PC-9 (cell line): ENCODE data around the gene RNF8.

Source experiments
- CTCF ChIP-seq: fragments of 200-600 bp; sonication (generic); conservative IDR thresholded peaks from 2 replicates; pipeline ENCODE4 v1.6.1; 2017; ENCODE audit warnings: mixed run types, antibody characterized with exemption, mild to moderate bottlenecking, moderate library complexity
- EZH2 ChIP-seq: fragments of 200-600 bp; sonication (generic); IDR thresholded peaks from 2 replicates; pipeline ENCODE4 v1.8.0; 2017; ENCODE audit warnings: antibody characterized with exemption, low read depth

- TF ChIP-seq CTCF (no peak), EZH2 (no peak)
Observed at GRCh38 chr6:37308069-37308815, 45.5 kb upstream of the RNF8 start.
